B cell (primary cell): ENCODE measurements around the gene NUDCD3.

Source experiments
- EZH2 ChIP-seq: IDR thresholded peaks from 2 replicates; pipeline ENCODE4 v1.6.1; 2012; ENCODE audit warnings: borderline replicate concordance, low read depth, mild to moderate bottlenecking, moderate library complexity, low read length; ENCODE audit not compliant: insufficient read depth, poor library complexity, severe bottlenecking
- TF ChIP-seq, protein P1 (sequence below): fragments of 200-600 bp; IDR thresholded peaks from one replicate; pipeline ENCODE4 v1.8.0; 2022; ENCODE audit warnings: antibody characterized with exemption, mild to moderate bottlenecking

DNA sequence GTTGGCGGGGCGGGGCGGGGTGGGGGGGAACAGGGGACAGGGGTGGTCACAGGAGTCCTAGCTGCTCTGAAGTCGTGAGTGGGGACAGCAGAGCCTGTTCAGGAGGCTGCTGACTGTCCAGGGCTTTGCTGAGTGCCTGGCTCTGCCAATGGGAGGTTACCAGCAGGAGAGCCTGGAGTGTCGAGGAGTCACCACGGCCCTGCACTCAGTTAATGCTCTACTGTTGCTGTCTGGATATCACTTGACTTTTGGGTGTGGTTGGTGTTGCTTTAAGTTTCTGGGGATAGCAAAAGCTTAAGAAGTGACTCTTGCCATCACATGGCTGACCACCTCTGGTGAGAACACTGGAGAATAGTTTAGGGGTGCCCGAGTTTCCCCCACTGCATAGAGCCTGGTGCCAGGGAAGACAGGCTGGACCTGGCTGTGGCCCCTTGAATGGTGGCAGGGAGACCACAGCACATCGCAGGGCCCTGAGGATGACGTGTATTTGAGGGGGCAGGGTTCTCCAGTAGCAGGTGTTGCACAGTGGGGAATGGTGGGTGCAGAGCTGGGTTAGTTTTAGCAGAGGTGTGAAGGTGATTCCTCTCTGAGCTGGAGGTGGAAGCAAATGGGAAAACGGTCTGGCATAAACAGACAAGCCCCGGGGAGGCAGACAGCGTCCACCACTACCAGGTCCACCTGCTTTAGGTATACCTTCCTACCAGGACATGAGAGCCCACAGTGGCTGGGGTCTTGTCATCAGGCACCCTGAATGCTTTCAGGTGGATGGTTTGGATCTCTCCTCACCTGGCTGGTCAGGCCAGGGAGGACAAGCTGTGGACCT is 110.9 kb downstream of the NUDCD3 start:
- TF ChIP-seq, protein P1, sequence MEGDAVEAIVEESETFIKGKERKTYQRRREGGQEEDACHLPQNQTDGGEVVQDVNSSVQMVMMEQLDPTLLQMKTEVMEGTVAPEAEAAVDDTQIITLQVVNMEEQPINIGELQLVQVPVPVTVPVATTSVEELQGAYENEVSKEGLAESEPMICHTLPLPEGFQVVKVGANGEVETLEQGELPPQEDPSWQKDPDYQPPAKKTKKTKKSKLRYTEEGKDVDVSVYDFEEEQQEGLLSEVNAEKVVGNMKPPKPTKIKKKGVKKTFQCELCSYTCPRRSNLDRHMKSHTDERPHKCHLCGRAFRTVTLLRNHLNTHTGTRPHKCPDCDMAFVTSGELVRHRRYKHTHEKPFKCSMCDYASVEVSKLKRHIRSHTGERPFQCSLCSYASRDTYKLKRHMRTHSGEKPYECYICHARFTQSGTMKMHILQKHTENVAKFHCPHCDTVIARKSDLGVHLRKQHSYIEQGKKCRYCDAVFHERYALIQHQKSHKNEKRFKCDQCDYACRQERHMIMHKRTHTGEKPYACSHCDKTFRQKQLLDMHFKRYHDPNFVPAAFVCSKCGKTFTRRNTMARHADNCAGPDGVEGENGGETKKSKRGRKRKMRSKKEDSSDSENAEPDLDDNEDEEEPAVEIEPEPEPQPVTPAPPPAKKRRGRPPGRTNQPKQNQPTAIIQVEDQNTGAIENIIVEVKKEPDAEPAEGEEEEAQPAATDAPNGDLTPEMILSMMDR = no peak
- TF ChIP-seq EZH2 = no peak
